HG03108 (cell line): ENCODE data around the gene MAB21L4.
"Not testable (repeated sequence)": the region's sequence is repeated elsewhere in the genome, so short reads cannot be mapped to it uniquely, and the experiment has no call there.

Source experiments
- ATAC-seq: cut with Tn5 transposase; IDR thresholded peaks from one replicate; pipeline ENCODE4 v1.9.1; 2021; ENCODE audit warnings: moderate library complexity; ENCODE audit not compliant: unreplicated experiment

Gene MAB21L4

DNA sequence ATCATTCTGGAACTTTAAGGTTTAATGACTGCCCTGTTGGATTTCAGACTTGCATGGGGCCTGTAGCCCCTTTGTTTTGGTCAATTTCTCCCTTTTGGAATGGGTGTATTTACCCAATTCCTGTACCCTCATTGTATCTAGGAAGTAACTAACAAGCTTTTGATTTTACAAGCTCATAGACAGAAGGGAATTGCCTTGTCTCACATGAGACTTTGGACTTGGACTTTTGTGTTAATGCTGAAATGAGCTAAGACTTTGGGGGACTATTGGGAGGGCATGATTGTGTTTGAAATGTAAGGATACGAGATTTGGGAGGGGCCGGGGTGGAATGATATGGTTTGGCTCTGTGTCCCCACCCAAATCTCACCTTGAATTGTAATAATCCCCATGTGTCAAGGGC is 49.6 kb downstream of the MAB21L4 start:
- ATAC-seq, result not testable (repeated sequence)

- ATAC-seq, result no peak
Observed at GRCh38 chr2:240840435-240841060, 55.4 kb downstream of the MAB21L4 start.

DNA sequence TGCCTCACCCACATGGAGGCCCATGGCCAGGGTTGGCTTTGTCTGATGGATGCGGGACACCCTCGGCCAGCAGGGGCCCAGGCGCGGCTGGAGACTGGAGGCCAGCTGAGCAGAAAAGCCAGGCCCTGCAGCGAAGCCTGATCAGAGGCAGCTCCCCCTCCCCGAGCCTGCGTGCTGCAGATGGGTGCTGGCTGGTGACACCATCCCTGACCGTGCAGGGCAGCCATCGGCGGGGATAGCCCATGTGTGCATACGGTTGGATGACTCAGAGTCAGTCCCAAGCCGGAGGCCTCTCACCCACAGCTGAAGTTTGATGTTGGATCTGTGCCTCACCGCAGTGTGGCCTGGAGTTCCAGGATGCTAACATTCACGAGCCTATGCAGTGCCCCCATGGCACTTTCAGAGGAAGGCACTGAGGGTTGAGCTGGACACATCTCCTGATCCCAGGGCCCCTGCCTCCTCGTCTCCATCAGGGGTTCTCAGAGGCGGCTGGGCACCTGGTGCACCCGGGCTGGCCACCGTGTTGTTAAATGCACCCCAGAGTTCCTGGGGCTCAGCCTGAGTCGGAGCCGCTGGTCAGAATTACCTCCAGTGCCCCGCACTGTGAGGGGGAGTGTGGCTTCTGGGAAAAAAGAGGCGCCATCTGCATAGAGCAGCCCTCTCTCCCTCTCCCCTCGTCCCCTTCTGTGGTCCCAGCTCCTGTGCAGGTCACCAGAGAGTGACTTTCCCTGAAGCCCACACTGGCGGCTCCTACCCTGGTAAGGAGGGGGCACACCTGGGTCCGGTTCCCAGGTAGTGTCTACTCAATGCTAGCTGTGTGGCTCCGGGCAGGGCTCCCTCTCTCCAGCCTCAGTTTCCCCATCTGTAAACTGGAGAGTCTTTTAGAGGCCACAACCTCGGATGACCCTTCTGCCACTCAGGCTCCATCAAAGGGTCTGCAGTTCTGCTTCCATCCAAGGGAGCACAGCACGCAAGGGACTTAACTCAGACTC is 56.5 kb downstream of the MAB21L4 start:
- no peak for ATAC-seq

DNA sequence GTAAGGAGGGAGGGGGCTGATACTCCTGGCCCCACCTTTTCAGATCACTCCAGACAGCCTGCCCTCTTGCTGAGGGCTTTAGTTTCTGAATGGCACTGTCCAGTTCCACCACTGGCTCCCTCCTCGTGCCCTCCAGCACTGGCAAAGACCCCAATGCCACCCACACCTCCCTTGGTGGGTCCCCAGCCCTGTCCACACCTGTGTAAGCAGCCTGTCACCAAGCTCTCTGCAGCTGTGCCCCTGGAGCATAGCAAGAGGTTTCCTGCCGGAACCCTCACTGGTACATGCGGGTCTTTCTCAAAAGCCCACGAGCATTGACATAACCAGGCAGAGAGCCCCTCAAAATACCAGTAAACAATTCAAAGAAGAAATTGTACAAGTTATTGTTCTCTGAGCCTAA is 58.3 kb downstream of the MAB21L4 start:
- ATAC-seq, result no peak

GRCh38 chr2:240836781-240837467 is 59.0 kb downstream of the MAB21L4 start:
- no peak for ATAC-seq
